HG03097 (cell line): Measurements from ENCODE around the gene RALGDS.
"Not testable (repeated sequence)": the region's sequence is repeated elsewhere in the genome, so short reads cannot be mapped to it uniquely, and the experiment has no call there.

Experiments
- ATAC-seq: cut with Tn5 transposase; IDR thresholded peaks from one replicate; pipeline ENCODE4 v1.9.1; 2021; ENCODE audit not compliant: unreplicated experiment, low FRiP score

RALGDS gene

GRCh38 chr9:133094351-133094750 lies 26.7 kb downstream of the RALGDS start:
- ATAC-seq, result not testable (repeated sequence)

GRCh38 chr9:133090752-133091385 lies 30.2 kb downstream of the RALGDS start:
- no peak for ATAC-seq

GRCh38 chr9:133090187-133090586 lies 30.9 kb downstream of the RALGDS start:
- ATAC-seq, result no peak

GRCh38 chr9:133089271-133089671 lies 31.8 kb downstream of the RALGDS start:
- ATAC-seq, result no peak

- ATAC-seq, result no peak
Observed at GRCh38 chr9:133088756-133089155, 32.3 kb downstream of the RALGDS start.

GRCh38 chr9:133088146-133088750 lies 32.8 kb downstream of the RALGDS start:
- ATAC-seq, result no peak

GRCh38 chr9:133087429-133088145 lies 33.5 kb downstream of the RALGDS start:
- no peak for ATAC-seq

GRCh38 chr9:133086894-133087293 lies 34.1 kb downstream of the RALGDS start:
- ATAC-seq, result no peak

GRCh38 chr9:133086212-133086860 lies 34.7 kb downstream of the RALGDS start:
- not testable (repeated sequence) for ATAC-seq

- ATAC-seq, result not testable (repeated sequence)
Observed at GRCh38 chr9:133083688-133084087, 37.4 kb downstream of the RALGDS start.

- not testable (repeated sequence) for ATAC-seq
Observed at GRCh38 chr9:133081957-133082644, 38.9 kb downstream of the RALGDS start.

- not testable (repeated sequence) for ATAC-seq
Observed at GRCh38 chr9:133080786-133081779, 40.0 kb downstream of the RALGDS start.

- no peak for ATAC-seq
Observed at GRCh38 chr9:133080161-133080560, 40.9 kb downstream of the RALGDS start.

- ATAC-seq, result no peak
Observed at GRCh38 chr9:133078486-133078885, 42.6 kb downstream of the RALGDS start.

GRCh38 chr9:133076691-133077090 lies 44.3 kb downstream of the RALGDS start:
- ATAC-seq, result no peak

- ATAC-seq, result no peak
Observed at GRCh38 chr9:133075925-133076630, 45.0 kb downstream of the RALGDS start.

- no peak for ATAC-seq
Observed at GRCh38 chr9:133074111-133074651, 46.9 kb downstream of the RALGDS start.
